SU-DHL-6 (cell line): ENCODE data around the gene BEND3.

Experiments used
- EZH2phosphoT487 ChIP-seq: fragments of 200-600 bp; sonication (generic), shearing (Covaris generic); conservative IDR thresholded peaks from 2 replicates; pipeline ENCODE4 v1.6.1; 2018; ENCODE audit warnings: mild to moderate bottlenecking, antibody characterized with exemption, low read length, moderate library complexity, mixed read lengths
- TF ChIP-seq, protein P1 (sequence below): fragments of 200-600 bp; sonication (generic); IDR thresholded peaks from one replicate; pipeline ENCODE4 v1.5.1; 2017; ENCODE audit warnings: antibody characterized with exemption, mild to moderate bottlenecking, low read length, moderate library complexity; ENCODE audit not compliant: insufficient read depth, poor library complexity, severe bottlenecking

DNA sequence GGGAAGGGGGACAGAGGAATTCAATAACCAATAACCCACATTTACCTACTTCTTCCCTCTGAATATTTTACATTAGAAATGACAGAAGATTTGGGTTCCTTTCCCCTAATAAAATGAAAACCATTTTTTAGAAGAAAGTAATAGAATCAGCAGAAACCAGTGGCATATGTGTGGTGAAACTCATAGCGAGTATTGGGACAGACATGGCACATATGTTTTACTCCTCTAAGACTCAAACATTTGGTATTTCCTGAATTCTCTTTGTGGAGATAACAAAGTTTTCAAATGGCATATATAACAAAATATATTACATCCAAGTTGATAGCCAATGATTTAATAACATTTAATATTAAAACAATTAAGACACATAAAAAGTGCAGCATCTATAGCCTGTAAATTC lies 12.9 kb upstream of the BEND3 start:
- TF ChIP-seq, protein P1, sequence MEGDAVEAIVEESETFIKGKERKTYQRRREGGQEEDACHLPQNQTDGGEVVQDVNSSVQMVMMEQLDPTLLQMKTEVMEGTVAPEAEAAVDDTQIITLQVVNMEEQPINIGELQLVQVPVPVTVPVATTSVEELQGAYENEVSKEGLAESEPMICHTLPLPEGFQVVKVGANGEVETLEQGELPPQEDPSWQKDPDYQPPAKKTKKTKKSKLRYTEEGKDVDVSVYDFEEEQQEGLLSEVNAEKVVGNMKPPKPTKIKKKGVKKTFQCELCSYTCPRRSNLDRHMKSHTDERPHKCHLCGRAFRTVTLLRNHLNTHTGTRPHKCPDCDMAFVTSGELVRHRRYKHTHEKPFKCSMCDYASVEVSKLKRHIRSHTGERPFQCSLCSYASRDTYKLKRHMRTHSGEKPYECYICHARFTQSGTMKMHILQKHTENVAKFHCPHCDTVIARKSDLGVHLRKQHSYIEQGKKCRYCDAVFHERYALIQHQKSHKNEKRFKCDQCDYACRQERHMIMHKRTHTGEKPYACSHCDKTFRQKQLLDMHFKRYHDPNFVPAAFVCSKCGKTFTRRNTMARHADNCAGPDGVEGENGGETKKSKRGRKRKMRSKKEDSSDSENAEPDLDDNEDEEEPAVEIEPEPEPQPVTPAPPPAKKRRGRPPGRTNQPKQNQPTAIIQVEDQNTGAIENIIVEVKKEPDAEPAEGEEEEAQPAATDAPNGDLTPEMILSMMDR: no peak
- TF ChIP-seq EZH2phosphoT487: no peak
